GM12878 (cell line): ENCODE measurements around the gene LGI2. TPM values are rescaled to one million over a fixed set of nuclear protein-coding genes. Genes with fewer than 3 reads are reported as not detected.

ENCODE experiments used
- CREB1 ChIP-seq: IDR thresholded peaks from 2 replicates; pipeline ENCODE4 v1.6.1; 2012; ENCODE audit warnings: low read depth, mild to moderate bottlenecking, inconsistent platforms
- EZH2 ChIP-seq: IDR thresholded peaks from 2 replicates; pipeline ENCODE4 v1.6.1; 2012; ENCODE audit warnings: low read depth, mild to moderate bottlenecking, control low read depth, inconsistent platforms, low read length, borderline replicate concordance; ENCODE audit not compliant: control insufficient read depth
- PBX3 ChIP-seq: IDR thresholded peaks from 2 replicates; pipeline ENCODE4 v1.6.1; 2011; ENCODE audit warnings: mild to moderate bottlenecking, low read depth, low read length, moderate library complexity; ENCODE audit not compliant: insufficient replicate concordance
- SMARCA5 ChIP-seq: fragments of 450-650 bp; IDR thresholded peaks from 2 replicates; pipeline ENCODE4 v1.6.1; 2017; ENCODE audit warnings: mild to moderate bottlenecking
- USF1 ChIP-seq: IDR thresholded peaks from 2 replicates; pipeline ENCODE4 v1.6.1; 2011; ENCODE audit warnings: borderline replicate concordance, low read depth, mild to moderate bottlenecking, moderate library complexity, mixed read lengths, low read length; ENCODE audit not compliant: insufficient read depth; ENCODE audit errors: extremely low read length
- polyA plus RNA-seq, 11 experiments: library from polyadenylated mRNA; depleted of rRNA in 4 of 11; unstranded in 6 of 11; stranded (reverse) in 5 of 11; fragments of >200 nt; fragmentation: Nextera tagmentation in 4 of 11; fragmentation: Illumina TruSeq in 1 of 11; extraction: Ambion mirVana in 4 of 11; extraction: Trizol in 1 of 11; gene quantifications; 1 replicate in 1 of 11; 2 replicates in 10 of 11; pipeline versions ENCODE4 v1.2.1 to v1.2.3, GENCODE V29; 2011 to 2016; ENCODE audit warnings: inconsistent platforms in 2 of 11, missing spikeins in 2 of 11, low read depth in 1 of 11
- total RNA-seq, 4 experiments: library from RNA; depleted of rRNA in 3 of 4; stranded (reverse); fragments of >200 nt in 3 of 4; fragmentation: Illumina TruSeq in 1 of 4; extraction: Trizol in 1 of 4; gene quantifications; 2 replicates each; pipeline versions ENCODE4 v1.2.1 to v1.2.3, GENCODE V29; 2013 to 2021
- TF ChIP-seq, protein P1 (sequence below): fragments of 450-650 bp; IDR thresholded peaks from 2 replicates; pipeline ENCODE4 v1.6.1; 2018; ENCODE audit warnings: borderline replicate concordance, mild to moderate bottlenecking; ENCODE audit not compliant: partially characterized antibody
- TF ChIP-seq, protein P2 (sequence below): fragments of 450-650 bp; IDR thresholded peaks from 2 replicates; pipeline ENCODE4 v1.6.1; 2017; ENCODE audit warnings: mild to moderate bottlenecking

LGI2 gene
- total and polyA plus RNA-seq, 10 of the 15 experiments (the other 5 are each of a cell fraction or from before 2014, with no cell fraction given), result not detected

GRCh38 chr4:24963277-24963676 lies 67.5 kb downstream of the LGI2 start (continued):
- TF ChIP-seq, protein P1, sequence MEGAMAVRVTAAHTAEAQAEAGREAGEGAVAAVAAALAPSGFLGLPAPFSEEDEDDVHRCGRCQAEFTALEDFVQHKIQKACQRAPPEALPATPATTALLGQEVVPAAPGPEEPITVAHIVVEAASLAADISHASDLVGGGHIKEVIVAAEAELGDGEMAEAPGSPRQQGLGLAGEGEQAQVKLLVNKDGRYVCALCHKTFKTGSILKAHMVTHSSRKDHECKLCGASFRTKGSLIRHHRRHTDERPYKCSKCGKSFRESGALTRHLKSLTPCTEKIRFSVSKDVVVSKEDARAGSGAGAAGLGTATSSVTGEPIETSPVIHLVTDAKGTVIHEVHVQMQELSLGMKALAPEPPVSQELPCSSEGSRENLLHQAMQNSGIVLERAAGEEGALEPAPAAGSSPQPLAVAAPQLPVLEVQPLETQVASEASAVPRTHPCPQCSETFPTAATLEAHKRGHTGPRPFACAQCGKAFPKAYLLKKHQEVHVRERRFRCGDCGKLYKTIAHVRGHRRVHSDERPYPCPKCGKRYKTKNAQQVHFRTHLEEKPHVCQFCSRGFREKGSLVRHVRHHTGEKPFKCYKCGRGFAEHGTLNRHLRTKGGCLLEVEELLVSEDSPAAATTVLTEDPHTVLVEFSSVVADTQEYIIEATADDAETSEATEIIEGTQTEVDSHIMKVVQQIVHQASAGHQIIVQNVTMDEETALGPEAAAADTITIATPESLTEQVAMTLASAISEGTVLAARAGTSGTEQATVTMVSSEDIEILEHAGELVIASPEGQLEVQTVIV, result no peak
- TF ChIP-seq CREB1 (no peak), SMARCA5 (no peak), USF1 (no peak), PBX3 (no peak), EZH2 (no peak)
- TF ChIP-seq, protein P2, sequence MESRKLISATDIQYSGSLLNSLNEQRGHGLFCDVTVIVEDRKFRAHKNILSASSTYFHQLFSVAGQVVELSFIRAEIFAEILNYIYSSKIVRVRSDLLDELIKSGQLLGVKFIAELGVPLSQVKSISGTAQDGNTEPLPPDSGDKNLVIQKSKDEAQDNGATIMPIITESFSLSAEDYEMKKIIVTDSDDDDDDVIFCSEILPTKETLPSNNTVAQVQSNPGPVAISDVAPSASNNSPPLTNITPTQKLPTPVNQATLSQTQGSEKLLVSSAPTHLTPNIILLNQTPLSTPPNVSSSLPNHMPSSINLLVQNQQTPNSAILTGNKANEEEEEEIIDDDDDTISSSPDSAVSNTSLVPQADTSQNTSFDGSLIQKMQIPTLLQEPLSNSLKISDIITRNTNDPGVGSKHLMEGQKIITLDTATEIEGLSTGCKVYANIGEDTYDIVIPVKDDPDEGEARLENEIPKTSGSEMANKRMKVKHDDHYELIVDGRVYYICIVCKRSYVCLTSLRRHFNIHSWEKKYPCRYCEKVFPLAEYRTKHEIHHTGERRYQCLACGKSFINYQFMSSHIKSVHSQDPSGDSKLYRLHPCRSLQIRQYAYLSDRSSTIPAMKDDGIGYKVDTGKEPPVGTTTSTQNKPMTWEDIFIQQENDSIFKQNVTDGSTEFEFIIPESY, result no peak
